WTC11 (cell line): ENCODE data around the gene PER1. TPM values are rescaled to one million over a fixed set of nuclear protein-coding genes. Genes with fewer than 3 reads are reported as not detected.

Source experiments
- ATF1 ChIP-seq: sonication (generic); formaldehyde crosslinking; IDR thresholded peaks from 2 replicates; pipeline ENCODE4 v1.8.1; 2023; ENCODE audit warnings: mild to moderate bottlenecking, moderate library complexity, missing genetic modification reagents
- CREM ChIP-seq: sonication (generic); formaldehyde crosslinking; IDR thresholded peaks from 2 replicates; pipeline ENCODE4 v1.8.1; 2022; ENCODE audit warnings: mild to moderate bottlenecking, missing genetic modification reagents, moderate library complexity
- ESRRA ChIP-seq: sonication (generic); formaldehyde crosslinking; IDR thresholded peaks from 2 replicates; pipeline ENCODE4 v1.8.1; 2022; ENCODE audit warnings: mild to moderate bottlenecking, missing genetic modification reagents, borderline replicate concordance
- ETV6 ChIP-seq: sonication (generic); formaldehyde crosslinking; IDR thresholded peaks from 2 replicates; pipeline ENCODE4 v1.8.1; 2022; ENCODE audit warnings: mild to moderate bottlenecking, missing genetic modification reagents
- FOXJ3 ChIP-seq: sonication (generic); formaldehyde crosslinking; IDR thresholded peaks from 2 replicates; pipeline ENCODE4 v1.9.0; 2021; ENCODE audit warnings: missing genetic modification reagents, mild to moderate bottlenecking, borderline replicate concordance
- FOXP1 ChIP-seq: sonication (generic); formaldehyde crosslinking; IDR thresholded peaks from 2 replicates; pipeline ENCODE4 v1.8.0; 2022; ENCODE audit warnings: missing genetic modification reagents, mild to moderate bottlenecking, moderate library complexity, borderline replicate concordance
- GABPB1 ChIP-seq: sonication (generic); formaldehyde crosslinking; IDR thresholded peaks from 2 replicates; pipeline ENCODE4 v1.8.1; 2023; ENCODE audit warnings: mild to moderate bottlenecking, missing genetic modification reagents
- HMGA2 ChIP-seq: fragments of 250-450 bp; sonication (Bioruptor Pico); IDR thresholded peaks from 2 replicates; pipeline ENCODE4 v1.4.0; 2021; ENCODE audit warnings: mild to moderate bottlenecking, moderate library complexity
- MYBL2 ChIP-seq: sonication (generic); formaldehyde crosslinking; IDR thresholded peaks from 2 replicates; pipeline ENCODE4 v1.8.1; 2023; ENCODE audit warnings: mild to moderate bottlenecking, moderate library complexity, missing genetic modification reagents
- NFE2L1 ChIP-seq: sonication (generic); formaldehyde crosslinking; IDR thresholded peaks from 2 replicates; pipeline ENCODE4 v1.8.1; 2023; ENCODE audit warnings: missing genetic modification reagents
- NR1H2 ChIP-seq: sonication (generic); formaldehyde crosslinking; IDR thresholded peaks from 2 replicates; pipeline ENCODE4 v1.9.0; 2021; ENCODE audit warnings: mild to moderate bottlenecking, moderate library complexity, missing genetic modification reagents
- NR3C1 ChIP-seq: sonication (generic); formaldehyde crosslinking; conservative IDR thresholded peaks from 2 replicates; pipeline ENCODE4 v1.8.1; 2023; ENCODE audit warnings: low read depth, mild to moderate bottlenecking, missing genetic modification reagents
- RORB ChIP-seq: fragments of 250-450 bp; sonication (Bioruptor Pico); IDR thresholded peaks from 2 replicates; pipeline ENCODE4 v1.9.0; 2021; ENCODE audit warnings: mild to moderate bottlenecking
- TEAD1 ChIP-seq: sonication (generic); formaldehyde crosslinking; IDR thresholded peaks from 2 replicates; pipeline ENCODE4 v1.8.0; 2022; ENCODE audit warnings: mild to moderate bottlenecking, missing genetic modification reagents
- TP53 ChIP-seq: sonication (generic); formaldehyde crosslinking; IDR thresholded peaks from 2 replicates; pipeline ENCODE4 v1.8.1; 2023; ENCODE audit warnings: mild to moderate bottlenecking, missing genetic modification reagents
- total RNA-seq: library from RNA; stranded (reverse); gene quantifications from 3 replicates; pipeline ENCODE4 v1.2.3, GENCODE V29; 2021
- TF ChIP-seq, protein P1 (sequence below): fragments of 250-450 bp; sonication (Bioruptor Pico); IDR thresholded peaks from 2 replicates; pipeline ENCODE4 v2.1.2; 2022; ENCODE audit warnings: mild to moderate bottlenecking, moderate library complexity
- TF ChIP-seq, protein P2 (sequence below): sonication (generic); formaldehyde crosslinking; IDR thresholded peaks from 2 replicates; pipeline ENCODE4 v1.8.0; 2022; ENCODE audit warnings: mild to moderate bottlenecking, missing genetic modification reagents
- TF ChIP-seq, protein P3 (sequence below): sonication (generic); formaldehyde crosslinking; IDR thresholded peaks from 2 replicates; pipeline ENCODE4 v1.8.1; 2022; ENCODE audit warnings: missing genetic modification reagents, borderline replicate concordance
- TF ChIP-seq, protein P4 (sequence below): sonication (generic); formaldehyde crosslinking; IDR thresholded peaks from 2 replicates; pipeline ENCODE4 v1.8.0; 2023; ENCODE audit warnings: mild to moderate bottlenecking, missing genetic modification reagents
- TF ChIP-seq, protein P5 (sequence below): fragments of 250-450 bp; sonication (Bioruptor Pico); IDR thresholded peaks from 2 replicates; pipeline ENCODE4 v1.9.0; 2021; ENCODE audit warnings: mild to moderate bottlenecking
- TF ChIP-seq, protein P6 (sequence below): sonication (generic); formaldehyde crosslinking; IDR thresholded peaks from 2 replicates; pipeline ENCODE4 v1.8.1; 2023; ENCODE audit warnings: mild to moderate bottlenecking, moderate library complexity, missing genetic modification reagents
- TF ChIP-seq, protein P7 (sequence below): sonication (generic); formaldehyde crosslinking; IDR thresholded peaks from 2 replicates; pipeline ENCODE4 v1.8.0; 2023; ENCODE audit warnings: missing genetic modification reagents, mild to moderate bottlenecking, borderline replicate concordance

PER1 gene
- total RNA-seq, 1 experiment from 2014 or later: 46.9 TPM

DNA sequence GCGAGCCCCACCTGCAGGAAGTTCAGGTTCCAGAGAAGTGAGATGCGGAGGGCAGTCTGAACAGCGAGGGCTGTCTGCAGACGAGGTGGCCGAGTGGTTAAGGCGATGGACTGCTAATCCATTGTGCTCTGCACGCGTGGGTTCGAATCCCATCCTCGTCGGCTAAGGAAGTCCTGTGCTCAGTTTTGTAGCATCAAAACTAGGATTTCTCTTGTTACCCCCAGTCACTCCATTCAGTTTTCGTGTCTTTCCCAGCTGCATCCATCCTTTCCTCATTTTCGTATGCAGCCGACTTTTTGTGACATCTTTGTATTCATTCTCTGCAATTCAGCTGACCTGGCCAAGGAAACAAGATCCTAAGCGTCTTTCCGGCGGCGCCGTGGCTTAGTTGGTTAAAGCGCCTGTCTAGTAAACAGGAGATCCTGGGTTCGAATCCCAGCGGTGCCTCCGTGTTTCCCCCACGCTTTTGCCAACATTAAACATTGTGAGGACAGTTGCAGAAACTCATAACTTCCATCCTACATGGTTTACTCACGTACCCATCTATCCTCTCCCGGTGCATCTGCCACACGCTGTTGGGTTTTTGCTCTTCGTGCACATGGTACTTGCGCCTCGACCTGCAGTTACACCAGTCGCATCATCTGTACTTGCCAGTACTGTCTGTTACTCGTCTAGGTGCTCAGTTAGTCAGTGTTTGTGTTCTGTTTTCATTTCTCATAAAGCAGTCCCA, 34.7 kb upstream of the PER1 start (continued):
- TF ChIP-seq, protein P1, sequence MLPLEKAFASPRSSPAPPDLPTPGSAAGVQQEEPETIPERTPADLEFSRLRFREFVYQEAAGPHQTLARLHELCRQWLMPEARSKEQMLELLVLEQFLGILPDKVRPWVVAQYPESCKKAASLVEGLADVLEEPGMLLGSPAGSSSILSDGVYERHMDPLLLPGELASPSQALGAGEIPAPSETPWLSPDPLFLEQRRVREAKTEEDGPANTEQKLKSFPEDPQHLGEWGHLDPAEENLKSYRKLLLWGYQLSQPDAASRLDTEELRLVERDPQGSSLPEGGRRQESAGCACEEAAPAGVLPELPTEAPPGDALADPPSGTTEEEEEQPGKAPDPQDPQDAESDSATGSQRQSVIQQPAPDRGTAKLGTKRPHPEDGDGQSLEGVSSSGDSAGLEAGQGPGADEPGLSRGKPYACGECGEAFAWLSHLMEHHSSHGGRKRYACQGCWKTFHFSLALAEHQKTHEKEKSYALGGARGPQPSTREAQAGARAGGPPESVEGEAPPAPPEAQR (CRISPR knock-in tag): 0 out of 2 replicates have a peak, but pooled peaks have one; percentile 3
- TF ChIP-seq FOXP1 (CRISPR knock-in tag) (no peak), HMGA2 (CRISPR knock-in tag) (no peak), MYBL2 (no peak), GABPB1 (no peak), NR3C1 (CRISPR knock-in tag) (no peak), ESRRA (CRISPR knock-in tag) (peak; percentile 70; the same call in 1 of the 2 replicates), FOXJ3 (CRISPR knock-in tag) (no peak), TEAD1 (CRISPR knock-in tag) (peak; percentile 38; the same call in 1 of the 2 replicates), ATF1 (CRISPR knock-in tag) (no peak), NFE2L1 (CRISPR knock-in tag) (no peak), ETV6 (peak; percentile 68; the same call in 1 of the 2 replicates), RORB (CRISPR knock-in tag) (no peak), CREM (CRISPR knock-in tag) (peak; percentile 66), NR1H2 (CRISPR knock-in tag) (0 out of 2 replicates have a peak, but pooled peaks have one; percentile 45), TP53 (0 out of 2 replicates have a peak, but pooled peaks have one; percentile 54)
- TF ChIP-seq, protein P2, sequence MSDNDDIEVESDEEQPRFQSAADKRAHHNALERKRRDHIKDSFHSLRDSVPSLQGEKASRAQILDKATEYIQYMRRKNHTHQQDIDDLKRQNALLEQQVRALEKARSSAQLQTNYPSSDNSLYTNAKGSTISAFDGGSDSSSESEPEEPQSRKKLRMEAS (CRISPR knock-in tag): peak; percentile 9; the same call in 1 of the 2 replicates
- TF ChIP-seq, protein P3, sequence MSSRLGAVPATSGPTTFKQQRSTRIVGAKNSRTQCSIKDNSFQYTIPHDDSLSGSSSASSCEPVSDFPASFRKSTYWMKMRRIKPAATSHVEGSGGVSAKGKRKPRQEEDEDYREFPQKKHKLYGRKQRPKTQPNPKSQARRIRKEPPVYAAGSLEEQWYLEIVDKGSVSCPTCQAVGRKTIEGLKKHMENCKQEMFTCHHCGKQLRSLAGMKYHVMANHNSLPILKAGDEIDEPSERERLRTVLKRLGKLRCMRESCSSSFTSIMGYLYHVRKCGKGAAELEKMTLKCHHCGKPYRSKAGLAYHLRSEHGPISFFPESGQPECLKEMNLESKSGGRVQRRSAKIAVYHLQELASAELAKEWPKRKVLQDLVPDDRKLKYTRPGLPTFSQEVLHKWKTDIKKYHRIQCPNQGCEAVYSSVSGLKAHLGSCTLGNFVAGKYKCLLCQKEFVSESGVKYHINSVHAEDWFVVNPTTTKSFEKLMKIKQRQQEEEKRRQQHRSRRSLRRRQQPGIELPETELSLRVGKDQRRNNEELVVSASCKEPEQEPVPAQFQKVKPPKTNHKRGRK: no peak
- TF ChIP-seq, protein P4, sequence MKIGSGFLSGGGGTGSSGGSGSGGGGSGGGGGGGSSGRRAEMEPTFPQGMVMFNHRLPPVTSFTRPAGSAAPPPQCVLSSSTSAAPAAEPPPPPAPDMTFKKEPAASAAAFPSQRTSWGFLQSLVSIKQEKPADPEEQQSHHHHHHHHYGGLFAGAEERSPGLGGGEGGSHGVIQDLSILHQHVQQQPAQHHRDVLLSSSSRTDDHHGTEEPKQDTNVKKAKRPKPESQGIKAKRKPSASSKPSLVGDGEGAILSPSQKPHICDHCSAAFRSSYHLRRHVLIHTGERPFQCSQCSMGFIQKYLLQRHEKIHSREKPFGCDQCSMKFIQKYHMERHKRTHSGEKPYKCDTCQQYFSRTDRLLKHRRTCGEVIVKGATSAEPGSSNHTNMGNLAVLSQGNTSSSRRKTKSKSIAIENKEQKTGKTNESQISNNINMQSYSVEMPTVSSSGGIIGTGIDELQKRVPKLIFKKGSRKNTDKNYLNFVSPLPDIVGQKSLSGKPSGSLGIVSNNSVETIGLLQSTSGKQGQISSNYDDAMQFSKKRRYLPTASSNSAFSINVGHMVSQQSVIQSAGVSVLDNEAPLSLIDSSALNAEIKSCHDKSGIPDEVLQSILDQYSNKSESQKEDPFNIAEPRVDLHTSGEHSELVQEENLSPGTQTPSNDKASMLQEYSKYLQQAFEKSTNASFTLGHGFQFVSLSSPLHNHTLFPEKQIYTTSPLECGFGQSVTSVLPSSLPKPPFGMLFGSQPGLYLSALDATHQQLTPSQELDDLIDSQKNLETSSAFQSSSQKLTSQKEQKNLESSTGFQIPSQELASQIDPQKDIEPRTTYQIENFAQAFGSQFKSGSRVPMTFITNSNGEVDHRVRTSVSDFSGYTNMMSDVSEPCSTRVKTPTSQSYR (CRISPR knock-in tag): 0 out of 2 replicates have a peak, but pooled peaks have one; percentile 75
- TF ChIP-seq, protein P5, sequence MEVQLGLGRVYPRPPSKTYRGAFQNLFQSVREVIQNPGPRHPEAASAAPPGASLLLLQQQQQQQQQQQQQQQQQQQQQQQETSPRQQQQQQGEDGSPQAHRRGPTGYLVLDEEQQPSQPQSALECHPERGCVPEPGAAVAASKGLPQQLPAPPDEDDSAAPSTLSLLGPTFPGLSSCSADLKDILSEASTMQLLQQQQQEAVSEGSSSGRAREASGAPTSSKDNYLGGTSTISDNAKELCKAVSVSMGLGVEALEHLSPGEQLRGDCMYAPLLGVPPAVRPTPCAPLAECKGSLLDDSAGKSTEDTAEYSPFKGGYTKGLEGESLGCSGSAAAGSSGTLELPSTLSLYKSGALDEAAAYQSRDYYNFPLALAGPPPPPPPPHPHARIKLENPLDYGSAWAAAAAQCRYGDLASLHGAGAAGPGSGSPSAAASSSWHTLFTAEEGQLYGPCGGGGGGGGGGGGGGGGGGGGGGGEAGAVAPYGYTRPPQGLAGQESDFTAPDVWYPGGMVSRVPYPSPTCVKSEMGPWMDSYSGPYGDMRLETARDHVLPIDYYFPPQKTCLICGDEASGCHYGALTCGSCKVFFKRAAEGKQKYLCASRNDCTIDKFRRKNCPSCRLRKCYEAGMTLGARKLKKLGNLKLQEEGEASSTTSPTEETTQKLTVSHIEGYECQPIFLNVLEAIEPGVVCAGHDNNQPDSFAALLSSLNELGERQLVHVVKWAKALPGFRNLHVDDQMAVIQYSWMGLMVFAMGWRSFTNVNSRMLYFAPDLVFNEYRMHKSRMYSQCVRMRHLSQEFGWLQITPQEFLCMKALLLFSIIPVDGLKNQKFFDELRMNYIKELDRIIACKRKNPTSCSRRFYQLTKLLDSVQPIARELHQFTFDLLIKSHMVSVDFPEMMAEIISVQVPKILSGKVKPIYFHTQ: no peak
- TF ChIP-seq, protein P6, sequence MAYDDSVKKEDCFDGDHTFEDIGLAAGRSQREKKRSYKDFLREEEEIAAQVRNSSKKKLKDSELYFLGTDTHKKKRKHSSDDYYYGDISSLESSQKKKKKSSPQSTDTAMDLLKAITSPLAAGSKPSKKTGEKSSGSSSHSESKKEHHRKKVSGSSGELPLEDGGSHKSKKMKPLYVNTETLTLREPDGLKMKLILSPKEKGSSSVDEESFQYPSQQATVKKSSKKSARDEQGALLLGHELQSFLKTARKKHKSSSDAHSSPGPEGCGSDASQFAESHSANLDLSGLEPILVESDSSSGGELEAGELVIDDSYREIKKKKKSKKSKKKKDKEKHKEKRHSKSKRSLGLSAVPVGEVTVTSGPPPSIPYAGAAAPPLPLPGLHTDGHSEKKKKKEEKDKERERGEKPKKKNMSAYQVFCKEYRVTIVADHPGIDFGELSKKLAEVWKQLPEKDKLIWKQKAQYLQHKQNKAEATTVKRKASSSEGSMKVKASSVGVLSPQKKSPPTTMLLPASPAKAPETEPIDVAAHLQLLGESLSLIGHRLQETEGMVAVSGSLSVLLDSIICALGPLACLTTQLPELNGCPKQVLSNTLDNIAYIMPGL (CRISPR knock-in tag): 0 out of 2 replicates have a peak, but pooled peaks have one; percentile 19
- TF ChIP-seq, protein P7, sequence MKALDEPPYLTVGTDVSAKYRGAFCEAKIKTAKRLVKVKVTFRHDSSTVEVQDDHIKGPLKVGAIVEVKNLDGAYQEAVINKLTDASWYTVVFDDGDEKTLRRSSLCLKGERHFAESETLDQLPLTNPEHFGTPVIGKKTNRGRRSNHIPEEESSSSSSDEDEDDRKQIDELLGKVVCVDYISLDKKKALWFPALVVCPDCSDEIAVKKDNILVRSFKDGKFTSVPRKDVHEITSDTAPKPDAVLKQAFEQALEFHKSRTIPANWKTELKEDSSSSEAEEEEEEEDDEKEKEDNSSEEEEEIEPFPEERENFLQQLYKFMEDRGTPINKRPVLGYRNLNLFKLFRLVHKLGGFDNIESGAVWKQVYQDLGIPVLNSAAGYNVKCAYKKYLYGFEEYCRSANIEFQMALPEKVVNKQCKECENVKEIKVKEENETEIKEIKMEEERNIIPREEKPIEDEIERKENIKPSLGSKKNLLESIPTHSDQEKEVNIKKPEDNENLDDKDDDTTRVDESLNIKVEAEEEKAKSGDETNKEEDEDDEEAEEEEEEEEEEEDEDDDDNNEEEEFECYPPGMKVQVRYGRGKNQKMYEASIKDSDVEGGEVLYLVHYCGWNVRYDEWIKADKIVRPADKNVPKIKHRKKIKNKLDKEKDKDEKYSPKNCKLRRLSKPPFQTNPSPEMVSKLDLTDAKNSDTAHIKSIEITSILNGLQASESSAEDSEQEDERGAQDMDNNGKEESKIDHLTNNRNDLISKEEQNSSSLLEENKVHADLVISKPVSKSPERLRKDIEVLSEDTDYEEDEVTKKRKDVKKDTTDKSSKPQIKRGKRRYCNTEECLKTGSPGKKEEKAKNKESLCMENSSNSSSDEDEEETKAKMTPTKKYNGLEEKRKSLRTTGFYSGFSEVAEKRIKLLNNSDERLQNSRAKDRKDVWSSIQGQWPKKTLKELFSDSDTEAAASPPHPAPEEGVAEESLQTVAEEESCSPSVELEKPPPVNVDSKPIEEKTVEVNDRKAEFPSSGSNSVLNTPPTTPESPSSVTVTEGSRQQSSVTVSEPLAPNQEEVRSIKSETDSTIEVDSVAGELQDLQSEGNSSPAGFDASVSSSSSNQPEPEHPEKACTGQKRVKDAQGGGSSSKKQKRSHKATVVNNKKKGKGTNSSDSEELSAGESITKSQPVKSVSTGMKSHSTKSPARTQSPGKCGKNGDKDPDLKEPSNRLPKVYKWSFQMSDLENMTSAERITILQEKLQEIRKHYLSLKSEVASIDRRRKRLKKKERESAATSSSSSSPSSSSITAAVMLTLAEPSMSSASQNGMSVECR (CRISPR knock-in tag): peak; percentile 68
